Stimulated activated CD8-positive, alpha-beta memory T cell treated with anti-CD3 and anti-CD28 coated beads, Interleukin-15, amount 100 ng/mL, for 1 hour (primary cell): ENCODE measurements around the gene POLR3H.

Experiments
- DNase-seq: peaks from one replicate; pipeline ENCODE4 v3.0.0-alpha.2; 2020; ENCODE audit warnings: low read depth

POLR3H gene

GRCh38 chr22:41535244-41535643 is 9.0 kb downstream of the POLR3H start:
- no peak for DNase-seq

GRCh38 chr22:41534219-41534618 is 10.1 kb downstream of the POLR3H start:
- no peak for DNase-seq

GRCh38 chr22:41532908-41533825 is 11.1 kb downstream of the POLR3H start:
- peak; percentile 42 for DNase-seq

GRCh38 chr22:41531715-41532477 is 12.4 kb downstream of the POLR3H start:
- no peak for DNase-seq

DNA sequence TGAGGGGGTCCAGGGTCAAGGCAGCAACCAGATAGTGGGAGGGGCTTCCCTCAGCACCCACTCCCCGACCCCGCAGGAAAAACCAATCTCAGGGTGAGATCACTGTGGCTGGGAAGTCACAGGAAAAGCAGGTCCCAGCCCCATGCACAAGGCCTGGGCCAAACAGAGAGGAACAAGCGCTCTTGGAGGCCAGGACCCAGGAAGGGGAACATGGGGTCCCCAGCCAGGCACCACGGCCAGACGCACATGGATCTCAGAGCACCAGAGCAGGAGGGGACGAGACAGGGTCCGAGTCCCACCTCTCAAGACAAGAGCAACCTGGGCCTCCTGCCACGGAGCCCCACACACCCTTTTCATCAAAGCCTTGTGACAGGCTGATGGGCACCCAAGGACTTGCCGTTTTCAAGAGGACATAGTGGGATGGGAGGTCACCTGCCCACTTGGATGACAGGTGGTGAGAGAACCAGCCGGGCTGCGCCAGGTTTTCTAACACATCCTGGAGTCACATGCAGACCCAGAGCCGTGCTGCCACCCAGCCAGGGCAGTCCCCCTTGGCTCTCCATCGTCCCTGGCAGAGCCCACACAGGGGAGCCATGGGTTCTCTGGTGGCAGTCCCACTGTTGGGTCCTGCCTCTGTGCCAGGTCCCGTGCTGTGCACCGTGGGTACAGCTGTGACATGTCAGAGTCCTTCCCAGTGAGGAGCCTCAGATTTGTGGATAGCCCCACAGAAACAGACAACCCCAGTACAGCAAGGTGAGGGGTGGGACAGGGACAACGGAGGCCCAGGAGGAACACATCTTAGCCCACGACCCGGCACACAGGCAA is 13.2 kb downstream of the POLR3H start:
- no peak for DNase-seq

GRCh38 chr22:41528938-41529561 is 15.2 kb downstream of the POLR3H start:
- DNase-seq, result no peak

- DNase-seq, result no peak
Observed at GRCh38 chr22:41528132-41528766, 16.0 kb downstream of the POLR3H start.

GRCh38 chr22:41526830-41527799 is 17.2 kb downstream of the POLR3H start:
- peak; percentile 49 for DNase-seq

- no peak for DNase-seq
Observed at GRCh38 chr22:41526226-41526829, 17.9 kb downstream of the POLR3H start.

DNA sequence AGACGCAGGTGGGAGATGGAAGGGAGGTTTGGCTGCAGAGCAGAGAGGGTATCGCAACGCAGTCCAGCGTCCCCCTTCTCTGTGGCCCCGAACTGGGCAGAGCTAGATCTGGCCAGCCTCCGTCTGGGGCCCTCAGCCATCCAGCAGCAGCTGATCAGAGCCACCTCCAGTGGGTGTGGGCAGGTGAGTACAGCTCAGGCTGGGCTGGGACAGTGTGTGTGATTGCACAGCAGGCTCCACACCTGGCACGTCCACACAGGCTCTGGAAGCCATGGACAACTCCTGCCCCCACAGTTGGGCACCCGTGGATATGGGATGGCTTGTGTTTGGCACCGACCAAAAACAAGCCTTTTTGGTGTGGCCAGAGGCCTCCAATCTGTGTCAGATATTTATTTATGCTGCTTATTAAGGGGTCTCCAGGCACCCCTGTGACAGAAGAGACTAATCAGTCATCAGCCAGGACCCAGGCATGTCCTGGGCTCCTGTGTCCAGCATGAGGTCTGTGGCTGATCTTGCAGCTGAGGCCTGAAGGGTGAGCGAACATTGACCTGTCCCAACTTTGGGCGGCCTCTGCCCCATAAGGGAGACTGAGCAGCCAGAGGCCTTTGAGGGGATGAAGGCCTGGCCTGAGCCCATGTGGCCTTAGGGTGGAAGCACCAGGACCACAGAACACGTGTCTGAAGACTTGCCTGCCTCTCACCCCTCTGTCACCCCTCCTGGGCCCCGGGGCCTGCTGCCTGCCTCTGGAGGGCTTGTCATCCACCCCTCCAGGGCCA is 18.6 kb downstream of the POLR3H start:
- DNase-seq, result no peak

DNA sequence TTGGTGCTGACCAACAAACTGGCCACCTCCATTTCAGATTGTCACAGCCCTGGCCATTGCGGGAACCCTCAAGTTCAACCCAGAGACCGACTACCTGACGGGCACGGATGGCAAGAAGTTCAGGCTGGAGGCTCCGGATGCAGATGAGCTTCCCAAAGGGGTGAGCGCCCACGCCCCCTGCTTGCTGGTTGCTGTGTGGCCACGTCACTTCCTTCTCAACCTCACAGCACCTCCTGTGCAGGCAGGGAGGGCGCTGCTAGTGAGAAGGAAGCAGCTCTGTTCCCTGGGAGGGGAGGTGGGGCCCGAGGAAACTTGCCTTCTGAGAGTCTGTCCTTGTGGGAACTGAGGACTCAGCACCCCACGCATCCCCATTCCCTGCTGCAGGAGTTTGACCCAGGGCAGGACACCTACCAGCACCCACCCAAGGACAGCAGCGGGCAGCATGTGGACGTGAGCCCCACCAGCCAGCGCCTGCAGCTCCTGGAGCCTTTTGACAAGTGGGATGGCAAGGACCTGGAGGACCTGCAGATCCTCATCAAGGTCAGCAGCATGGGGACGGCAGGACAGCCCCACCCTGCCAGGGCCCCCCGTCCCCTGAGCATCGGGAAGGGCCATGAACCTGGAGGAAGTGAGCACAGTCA is 19.3 kb downstream of the POLR3H start:
- peak; percentile 17 for DNase-seq

- DNase-seq, result no peak
Observed at GRCh38 chr22:41524251-41524661, 20.0 kb downstream of the POLR3H start.

- DNase-seq, result no peak
Observed at GRCh38 chr22:41523464-41524221, 20.6 kb downstream of the POLR3H start.

GRCh38 chr22:41522813-41523212 is 21.5 kb downstream of the POLR3H start:
- DNase-seq, result no peak

GRCh38 chr22:41521126-41521525 is 23.1 kb downstream of the POLR3H start:
- DNase-seq, result no peak

DNA sequence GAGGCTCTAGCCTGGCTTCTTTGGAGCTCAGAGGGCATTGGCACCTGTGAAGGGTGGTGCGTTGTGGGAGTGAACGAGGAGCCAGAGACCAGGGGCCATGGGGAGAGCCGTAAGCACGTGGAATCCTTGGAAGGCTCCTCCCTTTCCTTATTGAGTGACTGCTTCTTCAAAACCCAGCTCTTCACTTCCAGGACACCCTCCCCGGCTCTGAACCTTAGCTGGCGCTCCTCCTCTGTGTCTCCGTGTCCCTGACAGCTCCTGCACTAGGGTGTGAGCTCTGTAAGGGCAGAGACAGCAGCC is 26.3 kb downstream of the POLR3H start:
- no peak for DNase-seq

DNA sequence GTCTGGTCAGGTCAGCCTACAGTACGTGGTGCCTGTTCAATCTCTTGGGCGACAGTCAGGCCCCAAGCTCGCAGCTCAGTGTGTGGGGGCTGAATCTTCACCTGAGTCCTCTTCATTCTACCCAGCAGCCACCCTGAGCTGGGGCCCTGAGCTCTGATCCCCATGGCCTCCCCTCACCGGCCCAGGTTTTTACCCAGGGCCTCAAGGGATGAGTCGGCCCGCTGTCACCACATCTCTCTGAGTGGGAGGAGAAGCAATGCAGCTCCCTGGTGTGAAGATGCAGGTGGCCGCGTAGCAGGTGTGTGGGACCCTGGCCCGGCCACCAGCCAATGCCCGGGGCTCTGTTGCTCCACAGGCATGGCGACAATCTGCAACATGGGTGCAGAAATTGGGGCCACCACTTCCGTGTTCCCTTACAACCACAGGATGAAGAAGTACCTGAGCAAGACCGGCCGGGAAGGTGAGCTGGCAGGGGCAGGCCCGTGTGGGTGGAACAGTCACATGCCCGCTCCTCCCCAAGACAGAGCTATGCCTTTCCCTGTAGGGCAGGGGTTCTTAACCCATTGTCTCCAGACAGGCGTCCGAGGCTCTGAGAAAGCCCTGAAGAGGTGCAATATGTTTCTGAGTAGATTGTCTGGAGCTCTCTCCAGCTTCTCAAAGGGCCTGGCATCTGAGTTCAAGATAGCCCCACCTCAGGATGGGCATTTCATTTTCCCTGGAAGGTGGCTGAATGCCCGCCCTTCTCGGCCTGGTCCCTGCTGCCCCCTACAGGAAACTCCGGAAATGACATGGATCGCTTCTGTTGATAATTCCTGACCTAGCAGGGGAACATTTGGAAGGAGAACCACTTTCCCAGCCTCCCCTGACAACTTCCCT is 26.9 kb downstream of the POLR3H start:
- DNase-seq, result peak; percentile 13
